Trophoblast cell (in vitro differentiated cells and primary cell): Measurements from ENCODE around the gene NR6A1.

Experiments
- DNase-seq, 2 donors: peaks; one replicate each; pipeline ENCODE4 v3.0.0-alpha.2; 2016
- H2AFZ ChIP-seq: 2 replicates; pipeline ENCODE4 v1.6.1; 2013; ENCODE audit warnings: low read length, moderate library complexity, mild to moderate bottlenecking; ENCODE audit not compliant: insufficient read depth, poor library complexity
- H2AK5ac ChIP-seq: 2 replicates; pipeline ENCODE4 v1.6.1; 2013; ENCODE audit warnings: mild to moderate bottlenecking, low read length
- H2BK120ac ChIP-seq: 2 replicates; pipeline ENCODE4 v1.6.1; 2013; ENCODE audit warnings: low read length, mild to moderate bottlenecking, moderate library complexity; ENCODE audit not compliant: insufficient read depth, poor library complexity
- H2BK12ac ChIP-seq: 2 replicates; pipeline ENCODE4 v1.6.1; 2013; ENCODE audit warnings: mild to moderate bottlenecking, low read length, moderate library complexity
- H2BK5ac ChIP-seq: 2 replicates; pipeline ENCODE4 v1.6.1; 2013; ENCODE audit warnings: low read length, low read depth, moderate library complexity, mild to moderate bottlenecking; ENCODE audit not compliant: poor library complexity
- H3K14ac ChIP-seq: 2 replicates; pipeline ENCODE4 v1.6.1; 2013; ENCODE audit warnings: mild to moderate bottlenecking, low read length
- H3K18ac ChIP-seq: 2 replicates; pipeline ENCODE4 v1.6.1; 2013; ENCODE audit warnings: mild to moderate bottlenecking, low read length
- H3K23ac ChIP-seq: 2 replicates; pipeline ENCODE4 v1.6.1; 2013; ENCODE audit warnings: low read length
- H3K27ac ChIP-seq: 2 replicates; pipeline ENCODE4 v1.5.1; 2013; ENCODE audit warnings: low read depth, mild to moderate bottlenecking, inconsistent platforms, low read length, moderate library complexity
- H3K27me3 ChIP-seq: 2 replicates; pipeline ENCODE4 v1.6.1; 2013; ENCODE audit warnings: inconsistent platforms, mild to moderate bottlenecking, low read length, moderate library complexity; ENCODE audit not compliant: insufficient read depth
- H3K36me3 ChIP-seq, 2 experiments: 1 replicate in 1 of 2; 2 replicates in 1 of 2; pipeline ENCODE4 v1.6.1; 2013; ENCODE audit warnings: low read length in 2 of 2, mild to moderate bottlenecking in 2 of 2, moderate library complexity in 1 of 2; ENCODE audit not compliant: insufficient read depth in 2 of 2, control insufficient read depth in 1 of 2
- H3K4ac ChIP-seq: 2 replicates; pipeline ENCODE4 v1.6.1; 2013; ENCODE audit warnings: low read depth, mild to moderate bottlenecking, low read length, moderate library complexity
- H3K4me1 ChIP-seq, 2 experiments: 1 replicate in 1 of 2; 2 replicates in 1 of 2; pipeline ENCODE4 v1.6.1; 2013; ENCODE audit warnings: low read length in 2 of 2, mild to moderate bottlenecking in 2 of 2, moderate library complexity in 1 of 2; ENCODE audit not compliant: insufficient read depth in 2 of 2, control insufficient read depth in 1 of 2
- H3K4me2 ChIP-seq: 2 replicates; pipeline ENCODE4 v1.6.1; 2013; ENCODE audit warnings: inconsistent platforms, mild to moderate bottlenecking, low read length, moderate library complexity
- H3K4me3 ChIP-seq: 2 replicates; pipeline ENCODE4 v1.5.1; 2013; ENCODE audit warnings: mild to moderate bottlenecking, low read depth, low read length, inconsistent platforms
- H3K79me1 ChIP-seq: one replicate; pipeline ENCODE4 v1.6.1; 2013; ENCODE audit warnings: low read length
- H3K79me2 ChIP-seq: 2 replicates; pipeline ENCODE4 v1.6.1; 2013; ENCODE audit warnings: low read length, mild to moderate bottlenecking; ENCODE audit not compliant: control insufficient read depth, insufficient read depth, poor library complexity
- H3K9ac ChIP-seq: 2 replicates; pipeline ENCODE4 v1.6.1; 2013; ENCODE audit warnings: mild to moderate bottlenecking, low read length
- H3K9me3 ChIP-seq: 2 replicates; pipeline ENCODE4 v1.6.1; 2013; ENCODE audit warnings: low read depth, mild to moderate bottlenecking, control low read depth, inconsistent platforms, low read length; ENCODE audit not compliant: insufficient read depth
- H4K12ac ChIP-seq: 2 replicates; pipeline ENCODE4 v1.6.1; 2013; ENCODE audit warnings: low read depth, mild to moderate bottlenecking, low read length, moderate library complexity
- H4K8ac ChIP-seq: 2 replicates; pipeline ENCODE4 v1.6.1; 2013; ENCODE audit warnings: low read depth, mild to moderate bottlenecking, low read length, moderate library complexity
- H4K91ac ChIP-seq: one replicate; pipeline ENCODE4 v1.6.1; 2013; ENCODE audit warnings: low read depth, mild to moderate bottlenecking, low read length, moderate library complexity
- WGBS: extraction: QIAGEN DNeasy Blood & Tissue Kit; methylation state at CpG from one replicate; pipeline ENCODE4 v1.1.7; 2013; ENCODE audit warnings: missing lambda C conversion rate; ENCODE audit not compliant: insufficient read length, insufficient coverage; ENCODE audit errors: extremely low coverage; 5-methylcytosine and 5-hydroxymethylcytosine counted together

NR6A1 gene

GRCh38 chr9:124506433-124506832 is 264.7 kb downstream of the NR6A1 start:
- Histone ChIP-seq H3K36me3 (no peaks in the 10 kb centered on the region), H2AK5ac (no peak overlapping the region), H4K91ac (no peak overlapping the region), H3K4ac (no peak overlapping the region), H3K9ac (no peak overlapping the region), H3K27ac (no peak overlapping the region), H3K79me1 (no peaks in the 10 kb centered on the region), H3K14ac (no peak overlapping the region), H3K4me1 (peaks cover 3 to 6% of the 10 kb centered on the region in 2 experiments), H2AFZ (no peak overlapping the region), H3K23ac (no peak overlapping the region), H3K4me2 (no peak overlapping the region), H3K9me3 (peaks cover 5% of the 10 kb centered on the region), H3K18ac (no peak overlapping the region), H3K27me3 (peaks cover 37% of the 10 kb centered on the region), H4K8ac (no peak overlapping the region), H3K4me3 (no peak overlapping the region), H2BK12ac (no peak overlapping the region), H3K79me2 (no peaks in the 10 kb centered on the region), H2BK120ac (no peak overlapping the region), H2BK5ac (no peak overlapping the region), H4K12ac (no peak overlapping the region)
- no CpG with 5 or more reads among the region's 8 CpGs for WGBS
- DNase-seq: no peak

GRCh38 chr9:124505901-124506346 is 265.2 kb downstream of the NR6A1 start:
- H3K79me2 ChIP-seq: no peaks in the 10 kb centered on the region

GRCh38 chr9:124505006-124505900 is 265.9 kb downstream of the NR6A1 start:
- no CpG with 5 or more reads among the region's 69 CpGs for WGBS
- Histone ChIP-seq H3K4me2 (peak overlapping the region; percentile 56), H3K4ac (no peak overlapping the region), H3K79me1 (no peaks in the 10 kb centered on the region), H3K27ac (no peak overlapping the region), H4K8ac (no peak overlapping the region), H2BK5ac (no peak overlapping the region), H3K27me3 (peaks cover 37% of the 10 kb centered on the region), H4K12ac (no peak overlapping the region), H3K79me2 (no peaks in the 10 kb centered on the region), H2AK5ac (no peak overlapping the region), H3K9ac (no peak overlapping the region), H4K91ac (no peak overlapping the region), H3K23ac (no peak overlapping the region), H2BK12ac (no peak overlapping the region), H3K14ac (no peak overlapping the region), H3K36me3 (no peaks in the 10 kb centered on the region), H3K4me1 (peaks cover 3 to 6% of the 10 kb centered on the region in 2 experiments), H3K18ac (no peak overlapping the region), H3K9me3 (peaks cover 5% of the 10 kb centered on the region), H2AFZ (no peak overlapping the region), H3K4me3 (peak overlapping the region; percentile 9), H2BK120ac (no peak overlapping the region)
- no peak for DNase-seq

More at GRCh38 chr9:124505901-124506346, 265.2 kb downstream of the NR6A1 start:
- WGBS: no CpG with 5 or more reads among the region's 19 CpGs
- DNase-seq: no peak
- Histone ChIP-seq H3K27ac (no peak overlapping the region), H3K4me1 (peaks cover 3 to 6% of the 10 kb centered on the region in 2 experiments), H2BK5ac (no peak overlapping the region), H3K79me1 (no peaks in the 10 kb centered on the region), H3K9me3 (peaks cover 5% of the 10 kb centered on the region), H3K4me2 (no peak overlapping the region), H3K9ac (no peak overlapping the region), H4K12ac (no peak overlapping the region), H3K36me3 (no peaks in the 10 kb centered on the region), H2BK12ac (no peak overlapping the region), H3K18ac (no peak overlapping the region), H2AK5ac (no peak overlapping the region), H3K4me3 (no peak overlapping the region), H3K23ac (no peak overlapping the region), H4K91ac (no peak overlapping the region), H2AFZ (no peak overlapping the region), H3K14ac (no peak overlapping the region), H4K8ac (no peak overlapping the region), H3K27me3 (peaks cover 37% of the 10 kb centered on the region), H3K4ac (no peak overlapping the region), H2BK120ac (no peak overlapping the region)

- Histone ChIP-seq H2BK12ac (no peak overlapping the region), H2AK5ac (no peak overlapping the region), H4K8ac (no peak overlapping the region), H3K36me3 (no peaks in the 10 kb centered on the region), H4K91ac (no peak overlapping the region), H3K4me1 (peaks cover 3 to 6% of the 10 kb centered on the region in 2 experiments), H3K79me2 (no peaks in the 10 kb centered on the region), H2BK5ac (no peak overlapping the region), H2AFZ (no peak overlapping the region), H2BK120ac (no peak overlapping the region), H3K18ac (no peak overlapping the region), H3K4me2 (peak overlapping the region; percentile 62), H3K79me1 (no peaks in the 10 kb centered on the region), H3K27me3 (peaks cover 37% of the 10 kb centered on the region), H3K4ac (no peak overlapping the region), H3K9me3 (peaks cover 5% of the 10 kb centered on the region), H3K27ac (no peak overlapping the region), H3K9ac (no peak overlapping the region), H3K14ac (no peak overlapping the region), H3K23ac (no peak overlapping the region), H3K4me3 (peak overlapping the region; percentile 9), H4K12ac (no peak overlapping the region)
- DNase-seq: no peak
- no CpG with 5 or more reads among the region's 81 CpGs for WGBS
Measured at GRCh38 chr9:124504530-124505005, 266.5 kb downstream of the NR6A1 start.
